GM19468 (cell line): ENCODE measurements around the gene TTYH2.
"Not testable (repeated sequence)": the region's sequence is repeated elsewhere in the genome, so short reads cannot be mapped to it uniquely, and the experiment has no call there.

Source experiments
- ATAC-seq: cut with Tn5 transposase; IDR thresholded peaks from one replicate; pipeline ENCODE4 v1.9.1; 2021; ENCODE audit warnings: mild to moderate bottlenecking, moderate library complexity, moderate number of reproducible peaks; ENCODE audit not compliant: unreplicated experiment; ENCODE audit errors: extremely low read depth

Gene TTYH2

GRCh38 chr17:74252211-74252610 lies 38.8 kb downstream of the TTYH2 start:
- no peak for ATAC-seq

- ATAC-seq, result no peak
Observed at GRCh38 chr17:74253036-74253435, 39.7 kb downstream of the TTYH2 start.

GRCh38 chr17:74257311-74257710 lies 43.9 kb downstream of the TTYH2 start:
- ATAC-seq, result no peak

- no peak for ATAC-seq
Observed at GRCh38 chr17:74259667-74260524, 46.5 kb downstream of the TTYH2 start.

GRCh38 chr17:74260525-74260850 lies 47.1 kb downstream of the TTYH2 start:
- no peak for ATAC-seq

- ATAC-seq, result no peak
Observed at GRCh38 chr17:74262601-74263000, 49.2 kb downstream of the TTYH2 start.

- ATAC-seq, result not testable (repeated sequence)
Observed at GRCh38 chr17:74267054-74267453, 53.7 kb downstream of the TTYH2 start.

GRCh38 chr17:74267579-74267978 lies 54.2 kb downstream of the TTYH2 start:
- no peak for ATAC-seq

GRCh38 chr17:74267987-74268499 lies 54.7 kb downstream of the TTYH2 start:
- ATAC-seq, result no peak

- ATAC-seq, result no peak
Observed at GRCh38 chr17:74268558-74268957, 55.2 kb downstream of the TTYH2 start.

GRCh38 chr17:74270333-74270732 lies 57.0 kb downstream of the TTYH2 start:
- no peak for ATAC-seq

GRCh38 chr17:74271281-74271680 lies 57.9 kb downstream of the TTYH2 start:
- ATAC-seq, result no peak

GRCh38 chr17:74271901-74272561 lies 58.7 kb downstream of the TTYH2 start:
- no peak for ATAC-seq

GRCh38 chr17:74272731-74273201 lies 59.4 kb downstream of the TTYH2 start:
- ATAC-seq, result no peak

- ATAC-seq, result no peak
Observed at GRCh38 chr17:74274060-74274708, 60.8 kb downstream of the TTYH2 start, which contains the start of gene DNAI2. DNAI2 (plus strand) TSS chr17:74274234; CDS start chr17:74281818, 7,584 bp downstream.

GRCh38 chr17:74274709-74275340 lies 61.5 kb downstream of the TTYH2 start:
- ATAC-seq, result no peak

- ATAC-seq, result no peak
Observed at GRCh38 chr17:74276051-74276476, 62.7 kb downstream of the TTYH2 start.

GRCh38 chr17:74276541-74277009 lies 63.2 kb downstream of the TTYH2 start:
- ATAC-seq, result no peak

GRCh38 chr17:74277935-74278334 lies 64.6 kb downstream of the TTYH2 start:
- no peak for ATAC-seq

- ATAC-seq, result not testable (repeated sequence)
Observed at GRCh38 chr17:74279617-74280016, 66.2 kb downstream of the TTYH2 start.
